Medulla oblongata (tissue), 1 donor: Measurements from ENCODE around the gene CA5A.
"Not testable (repeated sequence)": the region's sequence is repeated elsewhere in the genome, so short reads cannot be mapped to it uniquely, and the experiment has no call there.

Experiments used
- DNase-seq: peaks from one replicate; pipeline ENCODE4 v3.0.0-alpha.2; 2015; ENCODE audit errors: extremely low spot score

The CA5A gene

GRCh38 chr16:87948119-87948545, 11.8 kb upstream of the CA5A start:
- DNase-seq, result peak; percentile 83

DNA sequence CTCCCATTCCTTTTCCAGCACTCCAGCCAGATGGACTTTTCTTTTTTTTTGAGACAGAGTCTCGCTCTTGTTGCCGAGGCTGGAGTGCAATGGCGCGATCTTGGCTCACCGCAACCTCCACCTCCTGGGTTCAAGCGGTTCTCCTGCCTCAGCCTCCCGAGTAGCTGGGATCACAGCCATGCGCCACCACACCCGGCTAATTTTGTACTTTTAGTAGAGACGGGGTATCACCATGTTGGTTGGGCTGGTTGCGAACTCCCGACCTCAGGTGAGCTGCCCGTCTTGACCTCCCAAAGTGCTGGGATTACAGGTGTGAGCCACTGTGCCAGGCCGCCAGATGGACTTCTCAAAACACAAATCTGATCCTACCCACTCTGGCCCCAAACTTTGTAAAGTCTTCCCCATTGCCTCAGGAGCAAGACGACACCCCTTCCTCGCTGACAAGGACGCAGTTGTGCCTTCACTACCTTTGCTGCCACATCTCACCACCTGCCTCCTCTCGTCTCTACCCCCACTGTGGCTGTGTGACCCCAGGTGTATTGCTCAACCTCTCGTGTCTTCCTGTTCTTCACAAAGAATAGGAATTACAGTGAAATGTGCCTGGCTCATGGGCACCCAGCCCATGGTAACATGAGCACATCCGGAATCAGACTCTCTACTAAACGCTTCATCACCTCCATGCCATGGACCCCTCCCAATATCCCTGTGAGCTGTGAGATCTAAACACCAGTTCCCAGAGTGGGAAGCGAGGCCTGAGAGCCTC, 11.2 kb upstream of the CA5A start:
- no peak for DNase-seq

DNA sequence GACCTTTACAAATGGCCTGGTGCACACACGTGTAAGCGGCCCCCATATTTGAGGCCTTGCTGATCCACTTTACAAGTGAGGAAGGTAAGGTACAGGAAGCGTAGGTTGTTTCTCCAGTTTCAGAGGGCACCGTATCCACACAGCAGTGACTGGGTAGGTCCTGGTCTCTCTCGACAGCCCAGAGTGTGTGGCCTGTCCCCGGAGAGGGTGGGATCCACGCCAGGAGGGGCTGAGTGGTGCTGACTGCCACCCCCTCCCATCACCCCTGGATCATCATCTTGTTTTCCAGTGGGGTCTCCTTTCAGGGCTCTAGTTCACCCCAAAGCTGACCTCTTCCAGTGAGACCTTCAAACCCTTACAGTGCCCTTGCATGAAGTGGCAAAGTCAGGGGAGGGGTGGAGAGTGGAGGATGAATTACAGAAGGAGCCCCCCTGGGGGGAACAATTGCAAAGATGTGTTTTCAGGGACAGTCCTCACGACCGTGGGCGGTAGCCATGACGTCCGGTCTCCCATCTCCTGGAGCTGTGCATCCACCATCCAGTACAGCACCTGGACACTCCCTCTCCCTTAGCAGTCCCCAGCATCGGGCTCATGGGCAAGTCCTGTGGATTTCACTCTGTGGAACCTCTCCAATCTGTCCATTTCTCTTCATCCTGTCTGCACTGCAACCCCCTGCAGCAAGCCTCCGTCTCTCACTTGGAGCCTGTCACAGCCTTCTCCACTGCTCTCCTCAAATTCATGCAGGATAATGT, 10.4 kb upstream of the CA5A start:
- DNase-seq, result no peak

DNA sequence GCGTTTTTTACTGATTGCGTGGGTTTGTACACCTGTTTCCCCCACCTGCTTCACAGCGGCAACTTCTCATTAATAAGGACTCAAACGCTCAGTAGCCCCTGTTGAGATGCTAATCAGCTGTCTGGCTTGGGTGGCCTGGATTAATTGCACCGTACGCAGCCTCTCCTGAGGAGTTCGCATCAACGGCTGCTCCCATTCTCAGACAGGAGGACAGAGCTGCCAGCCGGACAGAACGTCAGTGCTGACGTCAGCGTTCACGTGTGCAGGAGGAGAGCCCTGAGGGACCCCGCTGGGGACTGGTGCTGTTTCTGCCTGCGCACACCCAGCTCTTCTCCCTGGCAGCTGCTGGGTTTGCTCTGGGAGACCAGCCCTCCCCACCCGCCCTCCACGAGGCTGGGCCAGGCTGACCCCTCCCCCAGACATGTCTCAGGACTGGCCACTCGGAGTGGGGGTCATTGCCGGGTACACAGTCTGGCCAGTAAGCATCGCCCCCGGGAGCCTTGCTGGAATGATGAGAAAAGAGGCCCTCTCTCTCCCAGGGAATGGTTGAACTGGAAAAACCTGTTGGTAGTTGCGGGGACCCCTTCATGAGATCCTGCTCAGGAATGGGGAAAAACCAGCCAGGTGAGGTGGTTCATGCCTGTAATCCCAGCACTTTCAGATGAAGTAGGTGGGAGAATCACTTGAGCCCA, 9.2 kb upstream of the CA5A start:
- peak; percentile 95 for DNase-seq

DNA sequence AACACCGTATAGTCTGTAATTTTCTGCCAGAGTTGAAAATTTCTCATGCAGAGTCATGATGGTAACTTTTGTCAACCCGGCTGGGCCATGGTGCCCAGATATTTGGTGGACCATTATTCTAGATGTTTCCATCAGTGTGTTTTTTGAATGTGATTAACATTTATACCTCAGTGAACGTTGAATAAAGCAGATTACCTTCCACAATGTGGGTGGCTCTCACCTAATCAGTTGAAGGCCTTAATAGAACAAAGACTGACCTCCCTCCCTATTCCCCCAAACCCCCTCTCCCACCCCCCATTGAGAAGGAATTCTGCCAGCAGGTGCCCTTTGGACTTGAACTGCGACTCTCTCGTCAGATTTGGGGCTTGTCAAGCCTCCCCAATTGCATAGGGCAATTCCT, 6.4 kb upstream of the CA5A start:
- DNase-seq, result no peak

GRCh38 chr16:87939562-87940423, 3.5 kb upstream of the CA5A start:
- no peak for DNase-seq

GRCh38 chr16:87938412-87938949, 2.2 kb upstream of the CA5A start:
- no peak for DNase-seq

DNA sequence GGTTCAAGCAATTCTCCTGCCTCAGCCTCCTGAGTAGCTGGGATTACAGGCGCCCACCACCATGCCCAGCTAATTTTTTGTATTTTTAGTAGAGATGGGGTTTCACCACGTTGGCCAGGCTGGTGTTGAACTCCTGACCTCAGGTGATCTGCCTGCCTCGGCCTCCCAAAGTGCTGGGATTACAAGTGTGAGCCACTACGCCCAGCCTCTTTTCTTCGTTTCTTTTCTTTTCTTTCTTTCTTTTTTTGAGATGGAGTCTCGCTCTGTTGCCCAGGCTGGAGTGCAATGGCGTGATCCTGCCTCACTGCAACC, 858 bp upstream of the CA5A start:
- not testable (repeated sequence) for DNase-seq

- not testable (repeated sequence) for DNase-seq
These were observed 334 bp downstream of the CA5A start for GRCh38 chr16:87936016-87936374.

GRCh38 chr16:87934752-87935425, 1.4 kb downstream of the CA5A start:
- not testable (repeated sequence) for DNase-seq

- DNase-seq, result no peak
These were observed 3.2 kb downstream of the CA5A start for GRCh38 chr16:87933140-87933495.

DNA sequence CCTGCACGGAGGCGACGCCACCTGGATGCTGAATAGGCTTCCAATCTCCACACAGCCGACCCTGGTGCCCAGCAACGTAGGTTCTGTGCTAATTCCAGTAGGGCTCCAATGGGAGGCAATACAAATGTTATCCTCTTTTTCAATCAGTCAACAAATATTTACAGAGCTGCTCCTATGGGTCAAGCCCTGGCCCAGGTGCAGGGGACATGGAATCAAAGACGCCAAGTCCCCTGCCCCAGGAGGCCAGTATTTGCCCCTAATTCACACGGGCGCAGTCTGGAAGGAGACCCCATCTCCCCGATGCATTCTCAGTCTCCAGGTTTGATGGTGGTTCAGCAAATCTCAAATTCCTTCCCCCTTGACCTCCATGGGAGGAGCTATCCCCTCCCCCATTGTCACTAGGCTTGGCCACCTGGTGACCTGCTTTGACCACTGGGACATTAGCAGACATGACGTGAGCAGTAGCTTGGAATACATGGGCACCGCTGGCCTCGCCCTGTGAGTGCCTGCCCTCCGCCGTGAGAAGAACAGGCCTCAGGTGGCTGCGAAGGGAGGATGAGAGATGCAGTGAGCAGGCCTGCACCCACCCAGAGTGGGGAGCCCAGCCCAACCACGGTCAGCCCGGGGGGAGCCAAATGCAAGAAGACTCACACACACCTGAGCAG, 3.7 kb downstream of the CA5A start:
- DNase-seq, result not testable (repeated sequence)

GRCh38 chr16:87931504-87931903, 4.8 kb downstream of the CA5A start:
- no peak for DNase-seq

GRCh38 chr16:87930456-87930855, 5.9 kb downstream of the CA5A start:
- no peak for DNase-seq

GRCh38 chr16:87929986-87930385, 6.3 kb downstream of the CA5A start:
- no peak for DNase-seq

DNA sequence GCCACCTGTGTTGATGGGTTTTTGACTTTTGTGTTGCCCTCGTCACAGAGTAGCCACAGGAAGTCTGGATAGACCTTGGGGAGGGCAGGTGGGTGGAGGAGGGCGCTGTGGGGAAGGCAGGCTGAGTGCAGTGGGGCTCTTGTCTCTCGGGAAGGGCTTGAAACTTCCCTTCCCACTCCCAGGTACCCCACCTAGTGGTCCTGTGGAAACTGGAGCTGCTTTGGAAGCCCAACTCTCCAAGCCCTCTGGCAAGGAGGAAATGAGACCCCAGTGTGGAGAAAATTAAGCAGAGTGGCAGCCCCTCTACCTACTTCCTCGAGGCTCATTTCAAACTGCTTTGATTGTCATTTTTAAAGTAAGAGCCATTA, 9.2 kb downstream of the CA5A start:
- DNase-seq, result no peak

GRCh38 chr16:87926246-87927194, 9.8 kb downstream of the CA5A start:
- peak; percentile 54 for DNase-seq

DNA sequence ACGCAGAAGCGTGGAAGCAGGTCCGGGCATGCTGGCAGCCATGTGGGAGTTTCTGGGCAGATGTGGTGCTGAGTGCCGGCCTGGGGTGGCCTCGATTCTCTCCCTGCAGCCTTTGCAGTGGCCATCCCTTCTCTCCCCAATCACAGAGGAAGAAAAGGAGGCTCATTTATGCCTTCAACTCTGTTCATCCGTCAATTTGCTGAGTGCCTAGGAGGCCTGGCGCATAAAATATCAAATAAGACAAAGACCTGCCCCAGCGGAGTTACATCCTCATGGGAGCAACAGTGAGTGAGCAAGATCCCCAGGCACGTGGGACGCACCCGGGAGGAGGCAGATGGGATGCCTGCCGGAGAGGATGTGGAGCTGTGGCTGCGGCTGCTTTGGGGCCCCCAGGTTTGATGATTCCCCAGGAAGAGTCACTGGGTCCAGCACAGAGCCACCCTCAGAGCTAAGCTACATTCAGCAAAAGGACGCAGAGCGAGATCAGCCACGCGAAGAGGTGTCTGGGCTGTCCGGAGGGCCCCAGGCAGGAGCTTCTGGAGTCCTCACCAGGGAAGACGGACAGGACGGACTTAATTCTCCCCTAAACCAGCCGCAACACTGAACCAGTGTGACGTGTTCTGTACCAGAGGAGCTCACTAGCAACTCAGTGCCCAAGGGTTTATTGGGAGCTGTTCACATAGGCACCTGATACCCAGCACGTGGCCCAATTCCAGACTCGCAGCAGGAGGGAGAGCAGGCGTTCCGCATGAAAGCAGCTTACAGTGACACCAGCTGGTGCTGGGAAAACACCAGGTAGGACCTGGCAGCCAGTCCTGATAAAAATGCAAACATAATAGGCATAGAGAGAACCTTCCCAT, 11.3 kb downstream of the CA5A start:
- no peak for DNase-seq
